ENCODE results near the gene TSFM. TPM values are rescaled to one million over a fixed set of nuclear protein-coding genes. Genes with fewer than 3 reads are reported as not detected.
"Not testable (repeated sequence)": the region's sequence is repeated elsewhere in the genome, so short reads cannot be mapped to it uniquely, and the experiment has no call there.

The TSFM gene
- total RNA-seq, 4 donors from 2014 or later = 9.4 to 21.2 (median 13.7) TPM

- no peaks in the 10 kb centered on the region for H3K27me3 ChIP-seq
- no peak overlapping the region for H3K4me3 ChIP-seq
- H3K9me3 ChIP-seq = no peaks in the 10 kb centered on the region
- H3K4me1 ChIP-seq = peaks cover 0 to 11% (median 0%) of the 10 kb centered on the region in 4 donors
- peaks cover 0 to 15% (median 0%) of the 10 kb centered on the region in 3 donors for H3K36me3 ChIP-seq
- DNase-seq = no peak
- no peak for TF ChIP-seq POLR2A (IDR thresholded peaks at IDR 0.05)
- TF ChIP-seq, protein P1, sequence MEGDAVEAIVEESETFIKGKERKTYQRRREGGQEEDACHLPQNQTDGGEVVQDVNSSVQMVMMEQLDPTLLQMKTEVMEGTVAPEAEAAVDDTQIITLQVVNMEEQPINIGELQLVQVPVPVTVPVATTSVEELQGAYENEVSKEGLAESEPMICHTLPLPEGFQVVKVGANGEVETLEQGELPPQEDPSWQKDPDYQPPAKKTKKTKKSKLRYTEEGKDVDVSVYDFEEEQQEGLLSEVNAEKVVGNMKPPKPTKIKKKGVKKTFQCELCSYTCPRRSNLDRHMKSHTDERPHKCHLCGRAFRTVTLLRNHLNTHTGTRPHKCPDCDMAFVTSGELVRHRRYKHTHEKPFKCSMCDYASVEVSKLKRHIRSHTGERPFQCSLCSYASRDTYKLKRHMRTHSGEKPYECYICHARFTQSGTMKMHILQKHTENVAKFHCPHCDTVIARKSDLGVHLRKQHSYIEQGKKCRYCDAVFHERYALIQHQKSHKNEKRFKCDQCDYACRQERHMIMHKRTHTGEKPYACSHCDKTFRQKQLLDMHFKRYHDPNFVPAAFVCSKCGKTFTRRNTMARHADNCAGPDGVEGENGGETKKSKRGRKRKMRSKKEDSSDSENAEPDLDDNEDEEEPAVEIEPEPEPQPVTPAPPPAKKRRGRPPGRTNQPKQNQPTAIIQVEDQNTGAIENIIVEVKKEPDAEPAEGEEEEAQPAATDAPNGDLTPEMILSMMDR (IDR thresholded peaks at IDR 0.05) = no peak
- no peak overlapping the region for H3K27ac ChIP-seq
Observed at GRCh38 chr12:57815177-57816000, 32.8 kb downstream of the TSFM start.

- peaks cover 0 to 18% (median 0%) of the 10 kb centered on the region in 3 donors for H3K36me3 ChIP-seq
- DNase-seq = no peak
- H3K9me3 ChIP-seq = no peaks in the 10 kb centered on the region
- no peaks in the 10 kb centered on the region for H3K27me3 ChIP-seq
- H3K4me1 ChIP-seq = peaks cover 0 to 11% (median 0%) of the 10 kb centered on the region in 4 donors
- TF ChIP-seq POLR2A (IDR thresholded peaks at IDR 0.05) = no peak
- TF ChIP-seq, protein P1 (IDR thresholded peaks at IDR 0.05) = no peak
- no peak overlapping the region for H3K4me3 ChIP-seq
- no peak overlapping the region for H3K27ac ChIP-seq
Observed at GRCh38 chr12:57816001-57816854, 33.6 kb downstream of the TSFM start.

DNA sequence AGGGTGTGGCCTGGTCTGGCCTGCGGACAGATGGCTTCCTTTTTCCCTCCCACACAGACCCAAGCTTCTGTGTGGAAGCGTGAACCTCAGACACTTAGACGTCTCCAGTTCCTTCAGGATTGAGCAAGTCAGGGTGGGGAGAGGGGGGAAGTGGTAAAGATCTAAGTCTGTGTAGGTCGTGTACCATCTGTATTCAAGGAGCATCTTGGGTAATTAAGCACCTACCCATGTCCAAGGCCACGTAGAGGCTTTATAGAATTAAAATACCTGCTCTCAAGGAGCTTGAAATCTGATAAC is 34.2 kb downstream of the TSFM start:
- H3K36me3 ChIP-seq = peaks cover 0 to 23% (median 3%) of the 10 kb centered on the region in 3 donors
- no peak for TF ChIP-seq POLR2A (IDR thresholded peaks at IDR 0.05)
- TF ChIP-seq, protein P1 (IDR thresholded peaks at IDR 0.05) = no peak

DNA sequence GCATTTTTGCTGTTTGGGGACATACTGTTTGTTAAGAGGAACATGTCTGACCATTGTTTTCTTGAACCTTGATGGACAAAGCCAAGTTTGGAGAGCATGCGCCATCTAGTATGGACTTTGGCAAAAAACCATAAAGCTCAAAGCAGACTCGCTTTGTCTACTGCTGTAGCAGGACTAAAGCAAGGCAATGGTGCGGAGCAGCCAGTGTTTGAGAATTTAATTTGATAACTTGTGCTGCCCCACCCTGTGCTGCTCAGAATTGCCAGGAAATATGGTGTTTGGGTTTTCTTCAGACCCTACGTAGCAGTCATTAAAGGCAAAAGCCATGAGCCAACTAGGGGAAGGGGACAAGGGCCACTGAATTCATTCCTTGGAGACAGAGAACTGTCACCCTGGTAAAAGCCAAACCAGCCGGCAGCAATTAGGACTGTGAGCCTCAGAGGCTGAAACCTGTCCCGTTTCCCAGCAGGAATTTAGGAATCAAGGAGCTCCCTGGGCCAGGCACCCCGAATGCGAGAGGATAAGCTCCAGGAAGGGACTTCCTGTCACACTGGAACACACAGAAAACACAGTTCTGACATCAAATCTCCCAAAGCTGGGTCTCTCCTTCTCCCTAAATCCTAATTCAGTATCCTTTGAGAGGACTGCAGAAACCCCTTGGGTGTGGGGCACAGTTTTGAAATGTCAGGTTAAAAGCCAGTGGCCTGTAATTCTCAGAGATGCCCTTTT is 34.8 kb downstream of the TSFM start:
- no peak for DNase-seq
- Histone ChIP-seq H3K4me1 (peaks cover 0 to 11% (median 0%) of the 10 kb centered on the region in 4 donors), H3K27ac (peak overlapping the region in 1 of 4 donors; percentile 10), H3K36me3 (peaks cover 0 to 30% (median 3%) of the 10 kb centered on the region in 3 donors), H3K4me3 (no peak overlapping the region), H3K9me3 (no peaks in the 10 kb centered on the region), H3K27me3 (no peaks in the 10 kb centered on the region)
- no peak for TF ChIP-seq POLR2A (IDR thresholded peaks at IDR 0.05)

More for the DNA sequence above, 34.2 kb downstream of the TSFM start:
- H3K4me3 ChIP-seq = no peak overlapping the region
- H3K4me1 ChIP-seq = peaks cover 0 to 11% (median 0%) of the 10 kb centered on the region in 4 donors
- DNase-seq = no peak
- H3K27me3 ChIP-seq = no peaks in the 10 kb centered on the region
- H3K9me3 ChIP-seq = no peaks in the 10 kb centered on the region
- H3K27ac ChIP-seq = peak overlapping the region in 1 of 4 donors; percentile 10

DNA sequence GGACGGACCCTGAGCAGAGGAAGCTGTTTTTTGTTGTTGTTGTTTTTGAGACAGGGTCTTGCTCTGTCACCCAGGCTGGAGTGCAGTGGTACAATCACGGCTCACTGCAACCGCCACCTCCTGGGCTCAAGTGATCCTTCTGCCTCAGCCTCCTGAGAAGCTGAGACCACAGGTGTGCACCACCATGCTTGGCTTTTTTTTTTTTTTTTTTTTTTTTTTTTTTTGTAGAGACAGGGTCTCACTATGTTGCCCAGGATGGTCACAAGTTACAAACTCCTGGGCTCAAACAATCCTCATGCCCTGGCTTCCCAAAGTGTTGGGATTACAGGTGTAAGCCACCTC is 35.4 kb downstream of the TSFM start:
- not testable (repeated sequence) for H3K4me3 ChIP-seq, H3K27ac ChIP-seq, DNase-seq, H3K27me3 ChIP-seq, H3K9me3 ChIP-seq
- Histone ChIP-seq H3K36me3 (peaks cover 0 to 35% (median 3%) of the 10 kb centered on the region in 3 donors), H3K4me1 (peaks cover 0 to 11% (median 0%) of the 10 kb centered on the region in 4 donors)

- not testable (repeated sequence) for H3K27ac ChIP-seq, H3K27me3 ChIP-seq, H3K9me3 ChIP-seq, DNase-seq, H3K4me3 ChIP-seq
- Histone ChIP-seq H3K4me1 (peaks cover 0 to 11% (median 0%) of the 10 kb centered on the region in 4 donors), H3K36me3 (peaks cover 0 to 57% (median 3%) of the 10 kb centered on the region in 3 donors)
Observed at GRCh38 chr12:57820119-57820518, 37.5 kb downstream of the TSFM start.

DNA sequence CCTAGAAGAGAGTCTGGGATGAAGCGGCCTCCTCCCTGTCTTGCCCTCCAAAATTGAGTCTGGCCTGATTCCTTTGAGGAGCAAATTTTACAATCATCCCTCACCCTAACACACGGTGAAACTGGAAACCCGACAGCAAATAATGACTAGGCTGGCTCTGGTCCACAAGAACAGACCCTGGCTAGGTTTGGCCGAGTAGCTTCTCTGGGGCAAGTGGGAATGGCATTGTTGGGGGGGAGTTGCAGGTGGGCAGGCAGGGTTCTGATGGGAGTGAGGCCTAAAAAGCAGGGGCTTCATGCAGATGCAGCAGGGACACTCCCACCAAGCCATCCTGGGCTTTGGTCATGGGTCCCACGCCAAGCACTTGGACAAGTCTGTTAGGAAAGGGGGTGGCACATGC is 38.4 kb downstream of the TSFM start:
- H3K27ac ChIP-seq, H3K9me3 ChIP-seq, DNase-seq, H3K4me3 ChIP-seq, H3K27me3 ChIP-seq: not testable (repeated sequence)
- Histone ChIP-seq H3K36me3 (peaks cover 0 to 65% (median 3%) of the 10 kb centered on the region in 3 donors), H3K4me1 (peaks cover 0 to 11% (median 0%) of the 10 kb centered on the region in 4 donors)
